Measurements from ENCODE around the gene ZNRF1. TPM values are rescaled to one million over a fixed set of nuclear protein-coding genes. Genes with fewer than 3 reads are reported as not detected.
"Not testable (repeated sequence)": the region's sequence is repeated elsewhere in the genome, so short reads cannot be mapped to it uniquely, and the experiment has no call there.

The ZNRF1 gene
- total RNA-seq, 1 donor from 2014 or later = 31.3 TPM

GRCh38 chr16:75127713-75128415, 129.0 kb downstream of the ZNRF1 start:
- H3K4me3 ChIP-seq (ENCODE audit: low read depth, low read length) = no peak overlapping the region
- no peaks in the 10 kb centered on the region for H3K27me3 ChIP-seq (ENCODE audit: control insufficient read depth, insufficient read depth, low read length)
- no peak for TF ChIP-seq CTCF (IDR thresholded peaks at IDR 0.05; ENCODE audit: insufficient read depth, low read length, poor library complexity, severe bottlenecking)
- no peaks in the 10 kb centered on the region for H3K36me3 ChIP-seq (ENCODE audit: control insufficient read depth, insufficient read depth, low read length)
- DNase-seq (ENCODE audit: low read depth) = no peak

GRCh38 chr16:75129421-75130149, 130.8 kb downstream of the ZNRF1 start:
- H3K27me3 ChIP-seq (ENCODE audit: control insufficient read depth, insufficient read depth, low read length); H3K4me3 ChIP-seq (ENCODE audit: low read depth, low read length); H3K36me3 ChIP-seq (ENCODE audit: control insufficient read depth, insufficient read depth, low read length); DNase-seq (ENCODE audit: low read depth): not testable (repeated sequence)

DNA sequence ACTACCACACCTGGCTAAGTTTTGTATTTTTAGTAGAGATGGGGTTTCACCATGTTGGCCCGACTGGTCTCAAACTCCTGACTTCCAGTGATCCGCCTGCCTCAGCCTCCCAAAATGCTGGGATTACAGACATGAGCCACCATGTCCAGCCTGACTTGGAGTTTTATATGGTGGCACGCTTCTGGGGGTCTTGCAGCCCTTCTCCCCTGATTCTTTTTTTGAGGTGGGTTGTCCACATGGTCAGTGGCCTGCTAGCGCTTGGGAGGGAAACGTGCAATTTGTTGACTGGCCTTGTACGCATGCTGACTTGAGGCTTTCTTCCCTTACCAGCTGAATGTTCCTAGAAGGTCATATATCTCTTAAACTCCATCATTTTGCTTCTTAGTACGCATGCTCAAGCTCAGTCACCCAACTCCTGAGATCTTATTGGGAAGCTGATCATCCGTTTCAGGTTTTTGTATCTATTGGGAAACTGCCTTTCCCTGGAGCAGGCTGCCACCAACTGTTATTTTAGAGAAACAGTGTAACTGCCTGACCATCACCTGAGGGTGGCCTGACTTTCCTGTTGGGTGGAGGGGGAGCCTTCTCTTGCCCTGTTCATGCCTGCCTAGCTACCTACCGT, 131.4 kb downstream of the ZNRF1 start:
- H3K4me3 ChIP-seq (ENCODE audit: low read depth, low read length) = no peak overlapping the region
- H3K36me3 ChIP-seq (ENCODE audit: control insufficient read depth, insufficient read depth, low read length) = no peaks in the 10 kb centered on the region
- DNase-seq (ENCODE audit: low read depth) = no peak
- TF ChIP-seq CTCF (IDR thresholded peaks at IDR 0.05; ENCODE audit: insufficient read depth, low read length, poor library complexity, severe bottlenecking) = no peak
- H3K27me3 ChIP-seq (ENCODE audit: control insufficient read depth, insufficient read depth, low read length) = no peaks in the 10 kb centered on the region

DNA sequence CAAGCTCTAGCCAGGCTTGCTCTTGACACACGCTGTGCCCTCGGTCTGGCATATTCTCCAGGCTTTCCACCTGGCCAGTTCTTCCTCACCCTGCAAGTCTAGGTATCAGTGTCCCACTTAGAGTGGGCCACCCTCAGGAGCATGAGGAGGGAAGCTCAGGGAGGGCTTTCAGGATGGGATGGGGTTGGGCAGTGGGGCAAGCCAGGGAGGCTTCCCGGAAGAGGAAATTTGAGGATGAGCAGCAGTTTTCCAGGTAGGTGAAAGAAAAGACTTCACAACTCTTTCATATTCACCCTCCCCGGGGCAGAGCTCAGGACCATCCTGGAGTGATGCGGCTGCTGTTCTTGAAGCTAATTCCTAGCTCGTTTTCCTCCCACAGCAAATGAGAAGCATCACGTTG, 132.3 kb downstream of the ZNRF1 start:
- Histone ChIP-seq H3K36me3 (ENCODE audit: control insufficient read depth, insufficient read depth, low read length) (no peaks in the 10 kb centered on the region), H3K27me3 (ENCODE audit: control insufficient read depth, insufficient read depth, low read length) (no peaks in the 10 kb centered on the region), H3K4me3 (ENCODE audit: low read depth, low read length) (no peak overlapping the region)
- DNase-seq (ENCODE audit: low read depth) = no peak
- no peak for TF ChIP-seq CTCF (IDR thresholded peaks at IDR 0.05; ENCODE audit: insufficient read depth, low read length, poor library complexity, severe bottlenecking)

- no peak for TF ChIP-seq CTCF (IDR thresholded peaks at IDR 0.05; ENCODE audit: insufficient read depth, low read length, poor library complexity, severe bottlenecking)
- no peak overlapping the region for H3K4me3 ChIP-seq (ENCODE audit: low read depth, low read length)
- no peaks in the 10 kb centered on the region for H3K27me3 ChIP-seq (ENCODE audit: control insufficient read depth, insufficient read depth, low read length)
- DNase-seq (ENCODE audit: low read depth) = no peak
- H3K36me3 ChIP-seq (ENCODE audit: control insufficient read depth, insufficient read depth, low read length) = no peaks in the 10 kb centered on the region
These were observed 139.4 kb downstream of the ZNRF1 start for GRCh38 chr16:75138233-75138632.

GRCh38 chr16:75138636-75139035, 139.8 kb downstream of the ZNRF1 start:
- no peak for TF ChIP-seq CTCF (IDR thresholded peaks at IDR 0.05; ENCODE audit: insufficient read depth, low read length, poor library complexity, severe bottlenecking)
- DNase-seq (ENCODE audit: low read depth) = no peak
- no peaks in the 10 kb centered on the region for H3K36me3 ChIP-seq (ENCODE audit: control insufficient read depth, insufficient read depth, low read length)
- H3K27me3 ChIP-seq (ENCODE audit: control insufficient read depth, insufficient read depth, low read length) = no peaks in the 10 kb centered on the region
- no peak overlapping the region for H3K4me3 ChIP-seq (ENCODE audit: low read depth, low read length)

All from kidney epithelial cell (primary cell).